Stimulated activated CD4-positive, alpha-beta T cell treated with anti-CD3 and anti-CD28 coated beads, Interleukin-15, amount 100 ng/mL, for 48 hours (primary cell): ENCODE results near the gene LAMP5.

Experiments
- DNase-seq, 2 donors: peaks; one replicate each; pipeline ENCODE4 v3.0.0-alpha.2; 2020; ENCODE audit warnings: low read depth in 2 of 2

Gene LAMP5

GRCh38 chr20:9534025-9534424, 19.6 kb downstream of the LAMP5 start:
- no peak for DNase-seq

- DNase-seq: no peak
These were observed 21.1 kb downstream of the LAMP5 start for GRCh38 chr20:9535449-9535848.

- no peak for DNase-seq
These were observed 28.8 kb downstream of the LAMP5 start for GRCh38 chr20:9543214-9543613.

- DNase-seq: no peak
These were observed 35.9 kb downstream of the LAMP5 start for GRCh38 chr20:9550283-9550682.

GRCh38 chr20:9550871-9551270, 36.5 kb downstream of the LAMP5 start:
- DNase-seq: no peak

- DNase-seq: no peak
These were observed 37.6 kb downstream of the LAMP5 start for GRCh38 chr20:9551808-9552550.

- no peak for DNase-seq
These were observed 41.4 kb downstream of the LAMP5 start for GRCh38 chr20:9555781-9556180.

- DNase-seq: no peak
These were observed 43.0 kb downstream of the LAMP5 start for GRCh38 chr20:9557411-9557810.

- no peak for DNase-seq
These were observed 51.6 kb downstream of the LAMP5 start for GRCh38 chr20:9565910-9566550.

- no peak for DNase-seq
These were observed 52.6 kb downstream of the LAMP5 start for GRCh38 chr20:9566977-9567376.

GRCh38 chr20:9570612-9571011, 56.2 kb downstream of the LAMP5 start:
- no peak for DNase-seq

GRCh38 chr20:9571783-9572182, 57.4 kb downstream of the LAMP5 start:
- DNase-seq: no peak

GRCh38 chr20:9572670-9573069, 58.3 kb downstream of the LAMP5 start:
- DNase-seq: no peak

GRCh38 chr20:9573335-9574151, 59.2 kb downstream of the LAMP5 start:
- DNase-seq: no peak

GRCh38 chr20:9574181-9574580, 59.8 kb downstream of the LAMP5 start:
- DNase-seq: no peak

- DNase-seq: no peak
These were observed 60.4 kb downstream of the LAMP5 start for GRCh38 chr20:9574776-9575175.

- no peak for DNase-seq
These were observed 61.4 kb downstream of the LAMP5 start for GRCh38 chr20:9575836-9576235.

GRCh38 chr20:9576695-9577094, 62.3 kb downstream of the LAMP5 start:
- no peak for DNase-seq

GRCh38 chr20:9577397-9577796, 63.0 kb downstream of the LAMP5 start:
- DNase-seq: no peak

GRCh38 chr20:9578594-9578993, 64.2 kb downstream of the LAMP5 start:
- DNase-seq: no peak
